Activated naive CD4-positive, alpha-beta T cell treated with anti-CD3 and anti-CD28 coated beads, Interleukin-2, amount 50 U/mL, for 24 hours (primary cell): ENCODE results near the gene TSPAN13.

Experiments
- H3K27ac Mint-ChIP-seq: one replicate; pipeline ENCODE4 v1.8.0; 2021; ENCODE audit warnings: mild to moderate bottlenecking, mixed read lengths
- H3K27me3 Mint-ChIP-seq: one replicate; pipeline ENCODE4 v1.8.0; 2021; ENCODE audit warnings: mixed read lengths
- H3K36me3 Mint-ChIP-seq: one replicate; pipeline ENCODE4 v1.8.0; 2021; ENCODE audit warnings: mixed read lengths
- H3K4me1 Mint-ChIP-seq: one replicate; pipeline ENCODE4 v1.8.0; 2021; ENCODE audit warnings: mixed read lengths
- H3K4me3 Mint-ChIP-seq: one replicate; pipeline ENCODE4 v1.8.0; 2021; ENCODE audit warnings: mild to moderate bottlenecking, mixed read lengths
- H3K9me3 Mint-ChIP-seq: one replicate; pipeline ENCODE4 v1.8.0; 2021; ENCODE audit warnings: mixed read lengths

TSPAN13 gene

DNA sequence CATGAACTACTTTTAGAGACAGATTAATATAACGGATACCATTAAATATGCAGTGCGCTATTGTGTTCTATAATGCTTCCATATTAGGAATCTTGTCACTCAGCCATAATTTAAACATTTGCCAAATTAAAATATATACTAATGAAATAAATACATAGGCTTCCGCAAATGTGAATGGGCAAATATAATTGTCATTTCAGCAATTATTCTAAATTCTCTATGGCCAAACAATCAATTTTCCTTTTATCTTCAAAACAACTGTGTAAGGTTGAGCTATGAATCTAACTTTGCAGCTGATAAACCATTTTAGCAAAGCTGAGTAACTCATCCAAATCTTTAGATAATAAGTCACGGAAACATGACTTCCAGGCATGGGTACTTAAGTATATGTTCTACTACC, 20.7 kb upstream of the TSPAN13 start:
- Mint-ChIP-seq H3K36me3 (peaks cover 2% of the 10 kb centered on the region), H3K4me3 (no peak overlapping the region), H3K4me1 (no peaks in the 10 kb centered on the region), H3K9me3 (no peaks in the 10 kb centered on the region), H3K27me3 (no peaks in the 10 kb centered on the region), H3K27ac (no peak overlapping the region)

- no peak overlapping the region for H3K27ac Mint-ChIP-seq
- no peaks in the 10 kb centered on the region for H3K4me1 Mint-ChIP-seq
- peaks cover 2% of the 10 kb centered on the region for H3K36me3 Mint-ChIP-seq
- H3K27me3 Mint-ChIP-seq, result no peaks in the 10 kb centered on the region
- H3K4me3 Mint-ChIP-seq, result no peak overlapping the region
- H3K9me3 Mint-ChIP-seq, result no peaks in the 10 kb centered on the region
Measured at GRCh38 chr7:16734148-16734726, 19.3 kb upstream of the TSPAN13 start.

DNA sequence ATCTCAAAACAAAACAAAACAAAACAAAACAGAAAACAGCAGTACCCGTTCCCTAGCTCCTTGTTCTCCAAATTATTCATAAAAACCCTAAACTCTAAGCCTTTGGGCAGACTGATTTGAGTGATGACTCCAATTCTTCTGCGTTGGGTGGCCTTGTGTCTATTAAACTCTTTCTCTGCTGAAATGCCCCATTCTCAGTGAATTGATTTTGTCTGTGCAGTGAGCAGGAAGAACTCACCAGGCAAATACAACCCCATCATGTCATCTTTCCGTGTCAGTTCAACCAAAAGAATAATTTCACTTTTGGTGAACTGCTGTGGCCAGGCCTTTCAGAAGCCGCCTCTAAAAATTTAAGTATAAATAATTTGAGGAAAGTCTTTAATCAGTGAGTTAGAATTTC, 18.5 kb upstream of the TSPAN13 start:
- H3K9me3 Mint-ChIP-seq, result no peaks in the 10 kb centered on the region
- no peak overlapping the region for H3K4me3 Mint-ChIP-seq
- H3K36me3 Mint-ChIP-seq, result peaks cover 2% of the 10 kb centered on the region
- no peaks in the 10 kb centered on the region for H3K4me1 Mint-ChIP-seq
- H3K27ac Mint-ChIP-seq, result no peak overlapping the region
- H3K27me3 Mint-ChIP-seq, result no peaks in the 10 kb centered on the region

GRCh38 chr7:16738011-16738688, 15.4 kb upstream of the TSPAN13 start:
- Mint-ChIP-seq H3K27ac (no peak overlapping the region), H3K4me1 (no peaks in the 10 kb centered on the region), H3K9me3 (no peaks in the 10 kb centered on the region), H3K36me3 (no peaks in the 10 kb centered on the region), H3K27me3 (no peaks in the 10 kb centered on the region), H3K4me3 (no peak overlapping the region)

GRCh38 chr7:16739863-16740622, 13.5 kb upstream of the TSPAN13 start:
- no peak overlapping the region for H3K27ac Mint-ChIP-seq
- H3K4me3 Mint-ChIP-seq, result no peak overlapping the region
- no peaks in the 10 kb centered on the region for H3K9me3 Mint-ChIP-seq

DNA sequence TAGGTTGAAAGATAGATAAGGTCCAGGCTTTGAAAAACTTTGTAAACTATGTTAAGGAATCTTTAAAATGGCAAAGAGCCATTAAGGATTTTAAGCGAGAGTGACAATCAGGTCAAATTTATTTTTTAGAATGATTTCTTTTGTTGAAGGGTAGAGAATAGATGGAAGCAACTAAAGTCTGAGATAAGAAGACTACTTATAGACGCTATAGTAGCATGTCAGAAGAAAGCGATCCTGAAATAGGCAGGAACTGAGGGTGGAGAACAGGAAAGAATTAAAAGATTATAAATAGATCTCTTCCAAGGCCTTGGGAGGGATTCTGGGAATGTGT, 13.0 kb upstream of the TSPAN13 start:
- Mint-ChIP-seq H3K9me3 (no peaks in the 10 kb centered on the region), H3K27ac (peak overlapping the region; percentile 19), H3K4me1 (no peaks in the 10 kb centered on the region), H3K4me3 (no peak overlapping the region), H3K36me3 (no peaks in the 10 kb centered on the region), H3K27me3 (no peaks in the 10 kb centered on the region)

More at GRCh38 chr7:16739863-16740622, 13.5 kb upstream of the TSPAN13 start:
- Mint-ChIP-seq H3K27me3 (no peaks in the 10 kb centered on the region), H3K4me1 (no peaks in the 10 kb centered on the region), H3K36me3 (no peaks in the 10 kb centered on the region)

- Mint-ChIP-seq H3K4me1 (no peaks in the 10 kb centered on the region), H3K4me3 (no peak overlapping the region), H3K27me3 (no peaks in the 10 kb centered on the region), H3K27ac (no peak overlapping the region), H3K9me3 (no peaks in the 10 kb centered on the region), H3K36me3 (no peaks in the 10 kb centered on the region)
Measured at GRCh38 chr7:16740996-16741395, 12.6 kb upstream of the TSPAN13 start.

DNA sequence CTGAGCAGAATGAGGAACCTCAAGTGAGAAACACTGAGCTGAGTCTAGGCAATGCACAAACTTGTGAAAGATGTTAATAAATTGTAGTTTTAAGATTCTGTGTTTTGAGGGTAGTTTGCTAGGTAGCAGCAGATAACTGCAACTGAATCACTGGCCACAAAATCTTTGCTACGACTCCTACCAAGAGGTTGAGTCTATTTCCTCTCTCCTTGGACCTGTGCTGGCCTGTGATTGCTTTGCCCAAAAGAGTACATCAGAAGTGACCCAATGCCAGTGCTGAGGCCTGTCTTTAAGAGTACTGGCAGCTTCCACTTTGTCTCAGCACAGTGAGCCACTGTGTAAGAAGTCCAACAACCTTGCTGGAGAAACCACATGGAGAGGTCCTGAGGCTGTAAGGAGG, 11.9 kb upstream of the TSPAN13 start:
- Mint-ChIP-seq H3K4me1 (no peaks in the 10 kb centered on the region), H3K36me3 (no peaks in the 10 kb centered on the region), H3K27ac (no peak overlapping the region), H3K4me3 (no peak overlapping the region), H3K9me3 (no peaks in the 10 kb centered on the region), H3K27me3 (no peaks in the 10 kb centered on the region)

DNA sequence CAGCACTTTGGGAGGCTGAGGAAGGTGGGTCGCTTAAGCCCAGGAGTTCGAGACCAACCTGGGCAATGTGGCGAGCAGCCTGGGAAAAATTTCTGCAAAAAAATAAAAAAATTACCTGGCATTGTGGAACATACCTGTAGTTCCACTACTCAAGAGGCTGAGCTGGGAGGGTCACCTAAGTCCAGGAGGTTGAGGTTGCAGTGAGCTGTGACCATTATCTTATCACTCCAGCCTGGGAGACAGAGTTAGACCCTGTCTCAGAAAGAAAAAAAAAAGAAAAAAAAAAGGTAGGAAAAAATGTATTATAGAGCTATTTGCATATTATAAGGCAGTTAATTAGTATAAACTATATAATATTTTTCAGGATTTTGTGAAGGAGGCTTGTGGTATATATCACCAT, 11.0 kb upstream of the TSPAN13 start:
- H3K4me1 Mint-ChIP-seq, result no peaks in the 10 kb centered on the region
- H3K4me3 Mint-ChIP-seq, result no peak overlapping the region
- H3K9me3 Mint-ChIP-seq, result no peaks in the 10 kb centered on the region
- H3K36me3 Mint-ChIP-seq, result no peaks in the 10 kb centered on the region
- H3K27ac Mint-ChIP-seq, result no peak overlapping the region
- H3K27me3 Mint-ChIP-seq, result no peaks in the 10 kb centered on the region

- no peaks in the 10 kb centered on the region for H3K36me3 Mint-ChIP-seq
- no peaks in the 10 kb centered on the region for H3K4me1 Mint-ChIP-seq
- H3K9me3 Mint-ChIP-seq, result no peaks in the 10 kb centered on the region
- H3K27me3 Mint-ChIP-seq, result no peaks in the 10 kb centered on the region
- H3K4me3 Mint-ChIP-seq, result no peak overlapping the region
- H3K27ac Mint-ChIP-seq, result no peak overlapping the region
Measured at GRCh38 chr7:16743236-16743635, 10.3 kb upstream of the TSPAN13 start.

DNA sequence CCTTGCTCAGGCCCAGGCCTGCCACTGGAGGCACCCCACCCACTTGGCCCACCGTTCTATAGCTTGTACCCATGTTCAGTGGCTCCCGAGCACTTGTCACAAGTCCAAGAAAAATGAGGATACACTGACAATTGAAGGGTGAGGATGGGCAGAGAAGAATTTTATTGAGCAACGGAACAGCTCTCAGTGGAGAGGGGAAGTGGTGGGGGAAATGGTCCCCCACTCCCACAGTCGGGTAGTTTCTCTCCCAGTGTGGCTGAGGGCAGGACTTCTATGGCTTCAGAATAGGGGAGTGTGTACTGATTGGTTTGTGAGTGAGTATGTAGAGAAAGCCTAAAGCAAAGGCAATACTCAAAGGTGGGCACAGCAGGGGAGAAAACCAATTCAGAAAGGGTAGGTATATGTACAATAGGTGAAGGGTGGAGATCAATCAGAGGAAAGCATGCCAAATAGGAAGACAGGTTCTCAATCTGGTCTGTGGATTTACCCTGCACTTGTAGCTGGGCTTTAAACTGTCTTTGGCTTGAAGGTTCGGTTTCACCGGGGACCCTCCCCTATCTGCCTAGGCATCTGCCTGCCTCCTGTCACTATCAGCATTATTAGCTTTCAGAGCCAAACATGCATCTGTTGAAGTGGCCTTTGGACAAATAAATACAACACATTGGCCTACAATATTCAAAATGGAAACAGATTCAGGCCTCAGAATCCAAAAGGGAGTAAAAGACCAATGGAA, 8.9 kb upstream of the TSPAN13 start:
- no peaks in the 10 kb centered on the region for H3K9me3 Mint-ChIP-seq
- H3K4me1 Mint-ChIP-seq, result no peaks in the 10 kb centered on the region
- peaks cover 1% of the 10 kb centered on the region for H3K27me3 Mint-ChIP-seq
- H3K27ac Mint-ChIP-seq, result no peak overlapping the region
- H3K4me3 Mint-ChIP-seq, result no peak overlapping the region
- no peaks in the 10 kb centered on the region for H3K36me3 Mint-ChIP-seq

- Mint-ChIP-seq H3K27ac (no peak overlapping the region), H3K4me1 (no peaks in the 10 kb centered on the region), H3K36me3 (no peaks in the 10 kb centered on the region), H3K4me3 (no peak overlapping the region), H3K27me3 (peaks cover 1% of the 10 kb centered on the region), H3K9me3 (no peaks in the 10 kb centered on the region)
Measured at GRCh38 chr7:16745645-16746044, 7.9 kb upstream of the TSPAN13 start.

- H3K27me3 Mint-ChIP-seq, result peaks cover 3% of the 10 kb centered on the region
- H3K36me3 Mint-ChIP-seq, result no peaks in the 10 kb centered on the region
- H3K4me1 Mint-ChIP-seq, result no peaks in the 10 kb centered on the region
- no peak overlapping the region for H3K27ac Mint-ChIP-seq
- H3K9me3 Mint-ChIP-seq, result no peaks in the 10 kb centered on the region
- H3K4me3 Mint-ChIP-seq, result no peak overlapping the region
Measured at GRCh38 chr7:16747102-16747501, 6.5 kb upstream of the TSPAN13 start.

- Mint-ChIP-seq H3K36me3 (peaks cover 2% of the 10 kb centered on the region), H3K4me3 (peak overlapping the region; percentile 81), H3K9me3 (no peaks in the 10 kb centered on the region), H3K27me3 (peaks cover 31% of the 10 kb centered on the region), H3K27ac (peak overlapping the region; percentile 13), H3K4me1 (peaks cover 11% of the 10 kb centered on the region)
Measured at GRCh38 chr7:16753932-16754855, 639 bp downstream of the TSPAN13 start.

DNA sequence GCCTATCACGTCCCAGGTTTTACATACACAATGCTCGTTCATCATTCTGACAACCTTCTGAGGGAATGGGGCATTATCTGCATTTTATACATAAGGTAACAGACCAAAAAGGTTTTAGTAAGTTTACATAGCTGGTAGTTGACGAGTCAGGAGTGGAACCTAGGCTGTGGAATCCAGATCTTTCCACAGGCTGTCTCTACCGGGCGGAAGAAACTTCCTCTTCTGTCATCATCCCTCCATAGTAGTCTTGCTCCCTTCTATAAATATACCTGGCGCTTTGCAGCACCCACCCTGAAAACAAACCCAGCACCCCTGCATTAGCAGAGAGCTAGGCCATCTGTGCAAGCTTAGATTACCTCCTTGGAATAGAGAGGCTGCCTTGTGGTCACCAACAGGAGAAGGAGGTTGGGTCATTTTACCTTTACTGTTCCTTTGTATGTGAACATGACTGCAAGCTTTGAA, 1.3 kb downstream of the TSPAN13 start:
- peak overlapping the region; percentile 81 for H3K4me3 Mint-ChIP-seq
- H3K36me3 Mint-ChIP-seq, result peaks cover 2% of the 10 kb centered on the region
- no peak overlapping the region for H3K27ac Mint-ChIP-seq
- peaks cover 11% of the 10 kb centered on the region for H3K4me1 Mint-ChIP-seq
- peaks cover 30% of the 10 kb centered on the region for H3K27me3 Mint-ChIP-seq
- H3K9me3 Mint-ChIP-seq, result no peaks in the 10 kb centered on the region
